ENCODE results near the gene PLPPR1. TPM values are rescaled to one million over a fixed set of nuclear protein-coding genes. Genes with fewer than 3 reads are reported as not detected.
"Not testable (repeated sequence)": the region's sequence is repeated elsewhere in the genome, so short reads cannot be mapped to it uniquely, and the experiment has no call there.

The PLPPR1 gene
- total and polyA plus RNA-seq, 2 donors (not counting 1 experiment from before 2014, with no cell fraction given): not detected

- Histone ChIP-seq H3K27me3 (ENCODE audit: control insufficient read depth, insufficient read depth, low read length) (no peaks in the 10 kb centered on the region), H3K4me3 (replicated peaks in 1 of 4; ENCODE audit: control extremely low read depth in 1 of 4, insufficient read depth in 1 of 4, low read depth in 3 of 4, low read length in 4 of 4) (no peak overlapping the region), H3K4me1 (ENCODE audit: control insufficient read depth, extremely low read depth, insufficient read depth, low read length) (no peaks in the 10 kb centered on the region), H3K9me3 (ENCODE audit: control insufficient read depth, insufficient read depth, low read depth, low read length) (no peaks in the 10 kb centered on the region), H4K20me1 (ENCODE audit: control insufficient read depth, extremely low read depth, insufficient read depth, low read length) (no peaks in the 10 kb centered on the region), H3K4me2 (ENCODE audit: extremely low read depth, insufficient read depth, low read length) (no peak overlapping the region), H3K9ac (ENCODE audit: insufficient read depth, low read length) (no peak overlapping the region), H2AFZ (ENCODE audit: low read length) (no peak overlapping the region), H3K27ac (ENCODE audit: insufficient read depth, low read length) (no peak overlapping the region), H3K79me2 (ENCODE audit: control insufficient read depth, insufficient read depth, low read length) (no peaks in the 10 kb centered on the region), H3K36me3 (ENCODE audit: control insufficient read depth, insufficient read depth, low read length) (no peaks in the 10 kb centered on the region)
- TF ChIP-seq EZH2 (IDR thresholded peaks at IDR 0.05; ENCODE audit: low read length, missing control alignments): no peak
- TF ChIP-seq CTCF (conservative IDR thresholded peaks at IDR 0.05 in 1 of 2, IDR thresholded peaks at IDR 0.05 in 1 of 2; ENCODE audit: low read depth in 1 of 2, low read length in 2 of 2): no peak
- no peak for DNase-seq (ENCODE audit: low read depth in 2 of 2)
These were observed 297.5 kb downstream of the PLPPR1 start for GRCh38 chr9:101326035-101326434.

GRCh38 chr9:101326501-101326900 is 298.0 kb downstream of the PLPPR1 start:
- TF ChIP-seq CTCF (conservative IDR thresholded peaks at IDR 0.05 in 1 of 2, IDR thresholded peaks at IDR 0.05 in 1 of 2; ENCODE audit: low read depth in 1 of 2, low read length in 2 of 2): no peak
- no peak for TF ChIP-seq EZH2 (IDR thresholded peaks at IDR 0.05; ENCODE audit: low read length, missing control alignments)
- no peaks in the 10 kb centered on the region for H4K20me1 ChIP-seq (ENCODE audit: control insufficient read depth, extremely low read depth, insufficient read depth, low read length)
- DNase-seq (ENCODE audit: low read depth in 2 of 2): peak in 1 of 2 donors; percentile 17
- no peaks in the 10 kb centered on the region for H3K27me3 ChIP-seq (ENCODE audit: control insufficient read depth, insufficient read depth, low read length)
- H3K27ac ChIP-seq (ENCODE audit: insufficient read depth, low read length): no peak overlapping the region
- H3K79me2 ChIP-seq (ENCODE audit: control insufficient read depth, insufficient read depth, low read length): no peaks in the 10 kb centered on the region
- H3K4me3 ChIP-seq (replicated peaks in 1 of 4; ENCODE audit: control extremely low read depth in 1 of 4, insufficient read depth in 1 of 4, low read depth in 3 of 4, low read length in 4 of 4): no peak overlapping the region
- no peaks in the 10 kb centered on the region for H3K4me1 ChIP-seq (ENCODE audit: control insufficient read depth, extremely low read depth, insufficient read depth, low read length)
- no peaks in the 10 kb centered on the region for H3K36me3 ChIP-seq (ENCODE audit: control insufficient read depth, insufficient read depth, low read length)
- H3K9ac ChIP-seq (ENCODE audit: insufficient read depth, low read length): no peak overlapping the region
- H2AFZ ChIP-seq (ENCODE audit: low read length): no peak overlapping the region
- H3K4me2 ChIP-seq (ENCODE audit: extremely low read depth, insufficient read depth, low read length): no peak overlapping the region
- no peaks in the 10 kb centered on the region for H3K9me3 ChIP-seq (ENCODE audit: control insufficient read depth, insufficient read depth, low read depth, low read length)

- H3K27me3 ChIP-seq (ENCODE audit: control insufficient read depth, insufficient read depth, low read length); H3K9ac ChIP-seq (ENCODE audit: insufficient read depth, low read length); H2AFZ ChIP-seq (ENCODE audit: low read length); H3K9me3 ChIP-seq (ENCODE audit: control insufficient read depth, insufficient read depth, low read depth, low read length); H3K79me2 ChIP-seq (ENCODE audit: control insufficient read depth, insufficient read depth, low read length); DNase-seq (ENCODE audit: low read depth in 2 of 2); H3K4me2 ChIP-seq (ENCODE audit: extremely low read depth, insufficient read depth, low read length); H3K27ac ChIP-seq (ENCODE audit: insufficient read depth, low read length); H3K4me1 ChIP-seq (ENCODE audit: control insufficient read depth, extremely low read depth, insufficient read depth, low read length); H3K36me3 ChIP-seq (ENCODE audit: control insufficient read depth, insufficient read depth, low read length); H4K20me1 ChIP-seq (ENCODE audit: control insufficient read depth, extremely low read depth, insufficient read depth, low read length); H3K4me3 ChIP-seq (replicated peaks in 1 of 4; ENCODE audit: control extremely low read depth in 1 of 4, insufficient read depth in 1 of 4, low read depth in 3 of 4, low read length in 4 of 4): not testable (repeated sequence)
These were observed 298.9 kb downstream of the PLPPR1 start for GRCh38 chr9:101327422-101327909.
